ENCODE measurements around the gene KRT4.

- TF ChIP-seq EZH2 (IDR thresholded peaks at IDR 0.05; ENCODE audit: insufficient read depth, poor library complexity, severe bottlenecking) (no peak), EZH2phosphoT487 (IDR thresholded peaks at IDR 0.05; ENCODE audit: insufficient read depth, low read depth) (no peak)
Measured at GRCh38 chr12:52789637-52790426, 24.1 kb downstream of the KRT4 start.

All from GM23248 (cell line).